KBM-7 (cell line): Measurements from ENCODE around the gene PFKM.
A peak's percentile ranks its signal among the peaks of the same experiment; 100 is the strongest.

ENCODE experiments used
- DNase-seq: peaks from one replicate; pipeline ENCODE4 v3.0.0-alpha.2; 2015
- in situ Hi-C: fragments of 300-500 bp; cut with MboI; formaldehyde crosslinking; loops from 2 replicates; pipeline ENCODE4 v1.14.3; 2020; ENCODE audit warnings: low sequenced_read_pairs, low pct_unique_long_range_greater_than_20kb, mixed read lengths

PFKM gene

DNA sequence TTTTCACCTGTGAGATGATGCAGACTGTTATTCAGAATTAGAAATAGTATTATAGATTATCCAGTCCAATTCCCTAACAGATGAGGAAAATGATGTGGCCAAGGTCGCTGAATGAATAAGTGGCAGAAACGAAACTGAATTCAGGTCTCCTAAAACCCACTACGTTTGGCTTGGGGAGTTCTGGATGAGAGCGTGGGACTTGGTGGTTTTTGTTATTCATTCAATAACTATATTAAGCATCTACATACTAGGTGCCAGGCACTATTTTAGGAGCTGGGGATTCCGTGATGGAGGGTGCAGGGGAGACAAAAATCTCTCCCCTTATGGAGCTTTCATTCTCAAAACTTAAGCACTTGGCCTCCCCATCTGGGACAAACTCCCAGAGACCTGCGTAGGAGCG, 63.5 kb downstream of the PFKM start:
- no peak for DNase-seq
- in situ Hi-C loops, result no loop called here

DNA sequence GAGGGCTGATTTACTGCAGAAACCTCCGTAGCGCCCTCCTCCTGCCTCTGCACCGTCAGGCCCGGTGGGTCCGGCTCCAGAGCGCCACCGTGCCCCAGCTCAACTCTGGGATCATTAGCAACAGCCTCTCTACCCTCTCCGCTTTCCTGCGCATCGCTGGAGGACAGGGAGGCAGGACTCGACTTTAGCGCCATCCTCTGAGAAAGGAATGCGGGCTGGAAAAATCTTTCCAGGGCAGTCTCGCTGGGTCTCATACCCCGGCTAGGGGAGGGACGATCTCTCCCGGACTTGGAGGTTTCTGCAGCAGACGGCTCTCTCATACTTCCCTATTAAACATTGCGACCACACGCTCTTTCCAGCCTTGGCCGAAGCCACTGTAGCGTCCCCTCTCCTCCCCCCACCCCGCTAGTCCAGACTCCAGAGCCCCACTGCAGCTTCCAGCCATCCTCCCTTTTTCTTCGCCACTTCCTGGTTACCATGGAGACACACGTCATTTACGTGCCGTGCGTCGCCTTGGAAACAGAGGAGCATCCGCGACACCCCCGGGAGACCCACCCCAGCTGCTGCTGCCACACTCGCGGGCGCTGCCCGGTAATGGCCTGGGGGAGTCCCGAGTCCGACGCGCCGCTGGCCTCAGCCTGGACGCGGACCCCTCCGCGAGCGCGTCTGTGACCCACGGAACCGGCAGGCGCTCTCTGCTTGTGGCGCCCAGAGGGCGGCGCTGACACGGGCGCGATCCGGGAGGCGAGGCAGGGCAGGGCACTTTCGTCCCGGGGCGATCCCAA, 64.1 kb downstream of the PFKM start, which contains the start of gene CCDC184:
CCDC184 (plus strand) TSS at position 554 of the 785 bp plus-strand sequence. CDS start 479 bp downstream, outside the sequence.
- in situ Hi-C loops, result no loop called here
- DNase-seq, result peak; percentile 78

DNA sequence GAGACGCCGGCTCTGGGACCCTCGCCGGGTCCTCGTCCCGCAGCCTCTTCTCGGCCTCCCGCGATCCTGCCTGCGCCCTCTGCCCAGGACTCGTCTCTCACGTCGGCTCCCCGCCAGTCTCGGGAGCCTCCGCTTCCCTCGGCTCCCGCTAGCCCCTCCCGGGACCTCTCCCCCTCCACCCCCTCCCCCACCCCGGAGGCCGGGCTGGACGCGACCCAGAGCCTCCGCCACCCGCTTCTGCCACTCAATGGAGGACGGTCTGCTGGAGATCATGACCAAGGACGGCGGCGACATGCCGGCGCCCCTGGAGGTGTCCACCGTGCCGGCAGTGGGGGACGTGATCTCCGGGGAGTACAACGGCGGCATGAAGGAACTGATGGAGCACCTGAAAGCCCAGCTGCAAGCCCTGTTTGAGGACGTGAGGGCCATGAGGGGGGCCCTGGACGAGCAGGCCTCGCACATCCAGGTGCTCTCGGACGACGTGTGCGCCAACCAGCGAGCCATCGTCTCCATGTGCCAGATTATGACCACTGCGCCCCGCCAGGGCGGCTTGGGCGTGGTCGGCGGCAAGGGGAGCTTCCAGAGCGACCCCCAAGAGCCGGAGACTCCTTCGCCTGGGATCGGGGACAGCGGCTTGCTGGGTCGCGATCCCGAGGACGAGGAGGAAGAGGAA, 64.8 kb downstream of the PFKM start:
- in situ Hi-C loops, result no loop called here
- DNase-seq, result no peak

DNA sequence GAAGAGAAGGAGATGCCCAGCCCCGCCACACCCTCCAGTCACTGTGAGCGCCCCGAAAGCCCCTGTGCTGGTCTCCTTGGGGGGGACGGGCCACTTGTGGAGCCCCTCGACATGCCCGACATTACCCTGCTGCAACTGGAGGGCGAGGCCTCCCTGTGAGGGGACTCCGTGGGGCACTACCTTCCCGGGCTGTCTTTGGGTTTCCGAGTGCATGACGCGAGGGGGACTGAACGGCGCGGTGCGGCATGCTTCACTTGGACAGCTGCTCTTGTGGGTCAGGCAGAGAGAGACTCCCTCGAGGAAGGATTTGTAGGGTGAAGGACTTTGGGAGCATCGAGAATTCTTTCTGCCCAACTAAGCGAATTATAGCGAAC, 65.4 kb downstream of the PFKM start:
- in situ Hi-C loops, result no loop called here
- no peak for DNase-seq

DNA sequence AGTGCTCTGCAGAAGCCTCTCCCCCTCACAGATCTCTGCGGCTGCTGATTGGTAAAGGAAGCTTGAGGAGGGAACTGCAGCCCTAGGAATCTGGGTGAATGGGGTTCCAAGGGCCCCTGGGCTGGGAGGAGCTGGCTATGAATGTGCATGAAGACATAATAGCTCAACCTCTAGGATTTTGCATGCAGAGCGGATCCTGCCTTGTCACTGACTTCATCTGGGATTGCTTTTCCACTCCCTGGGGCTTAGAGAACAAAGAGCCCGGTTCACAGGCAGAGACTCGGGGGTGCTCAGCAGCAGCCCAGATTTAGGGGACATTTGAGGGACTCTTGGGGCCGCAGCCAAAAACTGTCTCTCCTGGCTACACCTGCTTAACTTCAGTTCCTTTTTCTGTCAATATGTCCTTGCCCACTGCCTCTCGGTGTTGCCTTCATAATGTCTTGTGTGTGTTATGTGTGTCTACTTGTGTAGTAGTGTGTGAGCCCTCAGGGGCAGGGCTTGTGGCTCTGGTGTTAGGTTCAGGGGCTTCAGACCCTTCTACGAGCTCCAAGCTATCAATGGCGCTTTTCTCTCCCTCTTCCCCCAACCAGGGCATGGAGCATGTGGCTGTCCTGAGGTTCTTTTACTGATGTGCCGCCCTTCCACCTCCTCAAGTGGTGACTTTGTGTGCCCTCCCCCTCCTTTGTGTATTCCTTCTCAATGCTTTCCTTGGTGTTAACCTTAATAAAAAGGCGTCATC, 66.2 kb downstream of the PFKM start:
- DNase-seq, result no peak

DNA sequence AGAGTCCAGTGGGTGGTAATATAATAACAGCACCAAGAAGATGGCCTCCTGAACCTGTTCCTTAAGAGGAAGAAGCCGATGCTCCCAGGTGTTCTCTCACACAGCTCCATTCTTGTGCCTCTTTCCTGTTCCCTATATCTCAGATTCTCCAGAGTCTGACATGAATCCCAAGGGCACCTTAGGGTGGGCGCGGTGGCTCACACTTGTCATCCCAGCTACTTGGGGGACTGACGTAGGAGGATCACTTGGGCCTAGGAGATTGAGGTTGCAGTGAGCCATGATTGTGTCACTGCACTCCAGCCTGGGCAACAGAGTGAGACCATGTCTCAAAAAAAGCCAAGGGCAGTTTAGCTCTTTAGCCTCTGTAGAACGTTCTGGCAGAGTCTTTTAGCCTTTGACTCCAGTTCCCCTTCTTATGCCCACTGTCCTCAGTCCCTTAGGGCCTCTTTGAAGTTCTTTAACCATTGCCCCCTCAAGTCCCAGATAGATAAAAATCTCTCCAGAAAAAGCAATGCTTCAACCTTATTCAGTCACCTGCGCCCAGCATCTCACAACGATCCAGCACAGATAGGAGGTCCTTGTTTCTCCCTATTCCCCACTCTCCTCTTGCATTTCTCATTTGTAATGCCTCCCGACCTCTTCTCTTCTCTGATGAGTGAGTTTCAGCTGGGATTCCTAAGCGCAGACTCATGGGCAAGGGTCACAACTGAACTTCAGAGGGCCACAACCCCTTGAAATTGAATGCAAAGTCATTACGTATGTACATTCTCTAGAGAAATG, 68.9 kb downstream of the PFKM start:
- in situ Hi-C loops, result no loop called here
- no peak for DNase-seq

More for the DNA sequence above, 66.2 kb downstream of the PFKM start:
- in situ Hi-C loops, result no loop called here

DNA sequence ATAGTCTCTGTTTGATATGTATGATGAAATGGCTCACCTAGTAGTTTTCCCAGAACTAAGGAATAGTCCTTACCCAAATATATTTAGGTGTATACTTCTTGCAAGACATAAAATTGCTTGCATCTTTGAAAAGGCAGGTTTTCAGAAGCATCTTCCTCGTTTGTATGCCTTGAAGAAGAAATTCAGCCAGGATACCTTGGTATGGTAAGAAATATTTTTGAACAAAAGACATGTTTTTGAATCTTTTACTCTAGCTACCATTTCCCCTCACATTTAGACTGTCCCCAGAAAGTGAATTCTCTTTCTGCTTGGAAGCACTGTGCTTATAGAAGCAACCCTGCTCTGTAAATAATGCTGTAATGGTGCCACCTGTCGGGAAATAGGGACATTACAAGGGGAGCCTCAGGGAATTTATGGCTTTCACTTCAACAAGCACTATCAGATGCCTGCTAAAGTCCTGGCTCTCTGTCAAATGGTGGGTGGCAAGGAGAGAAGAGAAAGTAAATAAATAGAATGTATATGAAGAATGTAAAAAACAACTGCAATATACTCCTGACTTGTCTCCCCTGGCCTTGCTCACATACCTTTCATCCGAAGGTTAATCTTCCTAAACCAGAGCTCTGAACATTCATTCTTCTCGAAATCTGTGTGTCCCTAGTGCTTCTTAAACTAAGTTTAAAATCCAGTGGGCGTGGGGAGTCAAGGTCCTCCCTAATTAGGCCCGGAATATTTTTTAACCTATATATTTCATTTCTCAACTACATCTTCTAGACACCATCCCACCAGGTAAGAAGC, 70.4 kb downstream of the PFKM start:
- in situ Hi-C loops, result no loop called here
- DNase-seq, result peak; percentile 80

DNA sequence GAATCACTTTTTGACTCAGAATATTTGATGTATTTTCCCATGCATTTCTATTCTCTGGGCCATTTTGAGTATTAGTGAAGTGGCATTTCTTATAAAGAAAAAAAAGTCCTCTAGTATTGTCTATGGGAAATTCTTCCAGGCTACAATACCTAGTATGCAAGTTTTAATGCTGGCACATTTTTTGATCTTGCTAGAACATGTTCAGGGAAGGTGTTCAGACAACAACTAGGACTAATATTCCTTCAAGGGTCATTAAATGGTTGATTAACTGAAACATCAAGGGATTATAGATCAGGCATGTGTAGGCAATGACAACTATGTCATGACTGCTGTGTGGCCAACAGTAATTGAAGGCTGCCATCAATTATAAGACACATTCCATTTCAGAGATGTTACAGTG, 71.9 kb downstream of the PFKM start:
- in situ Hi-C loops, result no loop called here
- no peak for DNase-seq

DNA sequence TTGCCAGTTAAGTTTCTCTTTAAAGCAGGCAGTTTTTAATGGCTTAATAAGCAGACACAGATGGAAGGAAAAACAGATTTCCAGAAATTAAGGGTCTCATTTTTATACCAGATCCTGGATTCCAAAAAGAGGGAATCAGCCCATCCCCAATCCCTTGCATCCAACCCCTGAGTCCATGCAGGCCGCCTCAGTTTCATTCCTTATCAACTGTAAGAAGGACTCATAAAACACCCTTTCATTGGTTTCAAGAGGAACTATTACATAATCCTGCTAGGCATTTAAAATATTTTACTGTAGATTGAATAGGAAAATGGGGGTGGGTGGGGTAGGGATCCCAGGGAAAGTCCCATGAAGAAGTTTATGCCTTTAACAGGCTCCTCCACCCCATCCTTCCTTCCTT, 73.7 kb downstream of the PFKM start:
- no peak for DNase-seq
- in situ Hi-C loops, result no loop called here

DNA sequence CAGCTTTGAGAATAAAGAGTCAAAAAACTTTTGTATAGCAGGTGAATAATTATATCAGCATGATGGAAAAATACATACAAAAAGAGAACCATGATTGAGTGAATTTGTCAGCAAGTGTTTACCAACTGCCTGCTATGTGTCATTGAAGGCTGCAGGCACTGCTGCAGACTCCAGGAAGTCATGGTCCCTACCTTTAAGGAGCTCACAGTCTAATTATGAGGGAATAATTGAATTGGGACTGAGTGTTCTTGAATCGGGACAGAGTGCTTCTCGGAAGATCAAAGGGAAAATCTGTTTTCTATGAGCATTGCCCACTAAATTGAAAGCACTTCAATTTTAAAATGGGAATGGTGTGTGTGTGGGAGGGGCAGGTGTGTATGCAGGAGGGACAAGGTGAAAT, 74.5 kb downstream of the PFKM start:
- in situ Hi-C loops, result no loop called here
- DNase-seq, result no peak

DNA sequence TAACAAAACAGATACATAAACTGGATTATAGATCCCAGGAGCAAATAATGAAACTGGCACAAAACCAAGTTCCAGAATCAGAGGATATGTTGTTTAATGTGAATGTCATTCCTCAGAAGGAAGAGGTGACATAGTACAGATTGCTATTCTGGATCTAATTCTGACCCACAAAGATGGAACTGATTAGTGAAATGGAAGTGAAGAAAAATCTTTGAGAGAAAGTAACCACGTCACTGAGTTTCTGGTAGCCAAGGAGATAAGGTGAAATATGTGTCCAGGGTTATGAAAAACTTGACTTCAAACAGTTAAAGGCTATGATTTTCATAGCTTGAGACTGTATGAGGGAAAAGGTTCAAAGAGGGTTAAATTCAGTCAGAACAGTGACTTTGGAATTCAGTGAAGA, 75.6 kb downstream of the PFKM start:
- in situ Hi-C loops, result no loop called here
- DNase-seq, result no peak
